NCI-H128 (cell line): ENCODE measurements around the gene CXCL12.

Experiments
- DNase-seq: peaks from one replicate; lab custom pipeline; 2025; ENCODE audit not compliant: unreplicated experiment; lab: John Stamatoyannopoulos, UW

CXCL12 gene

GRCh38 chr10:44335330-44336021 is 49.4 kb downstream of the CXCL12 start:
- DNase-seq, result no peak

- no peak for DNase-seq
These were observed 50.2 kb downstream of the CXCL12 start for GRCh38 chr10:44334621-44335184.

- no peak for DNase-seq
These were observed 50.8 kb downstream of the CXCL12 start for GRCh38 chr10:44334091-44334490.

GRCh38 chr10:44333511-44333910 is 51.4 kb downstream of the CXCL12 start:
- DNase-seq, result no peak

- no peak for DNase-seq
These were observed 52.4 kb downstream of the CXCL12 start for GRCh38 chr10:44332465-44332864.

GRCh38 chr10:44330431-44330830 is 54.5 kb downstream of the CXCL12 start:
- no peak for DNase-seq

- DNase-seq, result no peak
These were observed 57.4 kb downstream of the CXCL12 start for GRCh38 chr10:44327461-44327860.
